ENCODE results near the gene KRTAP20-2. TPM values are rescaled to one million over a fixed set of nuclear protein-coding genes. Genes with fewer than 3 reads are reported as not detected.

The KRTAP20-2 gene

DNA sequence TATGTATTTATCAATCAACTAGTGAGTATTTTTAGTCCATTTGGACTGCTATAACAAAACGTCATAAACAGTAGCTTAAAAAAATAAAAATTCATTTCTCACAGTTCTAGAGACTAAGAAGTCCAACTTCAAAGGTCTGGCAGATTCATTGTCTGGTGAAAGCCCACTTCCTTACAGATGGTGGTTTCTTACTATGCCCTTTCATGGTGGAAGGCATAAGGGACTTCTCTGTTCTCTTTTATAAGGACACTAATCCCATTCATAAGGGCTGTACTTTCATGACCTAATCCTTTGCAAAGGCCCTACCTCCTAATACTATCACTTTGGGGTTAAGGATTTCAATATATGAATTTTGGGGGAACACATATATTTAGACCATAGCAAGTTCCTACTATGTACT is 45.6 kb downstream of the KRTAP20-2 start:
- H3K9ac ChIP-seq (ENCODE audit: low read length) = no peak overlapping the region
- no peak overlapping the region for H2BK12ac ChIP-seq (ENCODE audit: low read length in 2 of 2)
- H3K9me3 ChIP-seq (ENCODE audit: control insufficient read depth, low read length) = peaks cover 17% of the 10 kb centered on the region
- H3K4ac ChIP-seq (ENCODE audit: low read depth in 1 of 2, low read length in 2 of 2) = no peak overlapping the region
- H3K4me2 ChIP-seq (ENCODE audit: low read length, poor library complexity, severe bottlenecking) = no peak overlapping the region
- WGBS = 67% methylated on average over 1 of the region's 1 CpG
- no peak overlapping the region for H3K27ac ChIP-seq (ENCODE audit: low read length, poor library complexity, severe bottlenecking)
- H3K18ac ChIP-seq (ENCODE audit: low read depth in 1 of 2, low read length in 2 of 2) = no peak overlapping the region
- H3K23ac ChIP-seq (ENCODE audit: low read length in 2 of 2) = no peak overlapping the region
- no peak overlapping the region for H3K14ac ChIP-seq (ENCODE audit: low read length in 2 of 2)
- no peak for DNase-seq
- H2BK5ac ChIP-seq (ENCODE audit: low read depth, low read length, poor library complexity, severe bottlenecking) = no peak overlapping the region
- no peaks in the 10 kb centered on the region for H3K79me1 ChIP-seq (replicated peaks; ENCODE audit: low read length, poor library complexity, severe bottlenecking)
- H2BK120ac ChIP-seq (ENCODE audit: low read depth, low read length) = no peak overlapping the region
- no peak overlapping the region for H2AK5ac ChIP-seq (ENCODE audit: low read length, severe bottlenecking)
- H4K91ac ChIP-seq (ENCODE audit: low read length) = no peak overlapping the region
- no peaks in the 10 kb centered on the region for H3K4me1 ChIP-seq (ENCODE audit: control insufficient read depth, insufficient read depth, low read depth, low read length)
- no peak overlapping the region for H4K8ac ChIP-seq (ENCODE audit: low read length)
- H3K27me3 ChIP-seq (ENCODE audit: control insufficient read depth in 1 of 2, insufficient read depth in 1 of 2, low read length in 2 of 2) = no peaks in the 10 kb centered on the region
- H3K4me3 ChIP-seq (ENCODE audit: insufficient read depth in 1 of 2, low read depth in 1 of 2, low read length in 2 of 2) = no peak overlapping the region
- no peaks in the 10 kb centered on the region for H3K36me3 ChIP-seq (ENCODE audit: control insufficient read depth in 1 of 2, insufficient read depth in 2 of 2, low read depth in 1 of 2, low read length in 2 of 2)
- H2AFZ ChIP-seq (ENCODE audit: low read depth, low read length) = no peak overlapping the region
- H2BK15ac ChIP-seq (ENCODE audit: low read depth, poor library complexity, severe bottlenecking) = no peak overlapping the region

DNA sequence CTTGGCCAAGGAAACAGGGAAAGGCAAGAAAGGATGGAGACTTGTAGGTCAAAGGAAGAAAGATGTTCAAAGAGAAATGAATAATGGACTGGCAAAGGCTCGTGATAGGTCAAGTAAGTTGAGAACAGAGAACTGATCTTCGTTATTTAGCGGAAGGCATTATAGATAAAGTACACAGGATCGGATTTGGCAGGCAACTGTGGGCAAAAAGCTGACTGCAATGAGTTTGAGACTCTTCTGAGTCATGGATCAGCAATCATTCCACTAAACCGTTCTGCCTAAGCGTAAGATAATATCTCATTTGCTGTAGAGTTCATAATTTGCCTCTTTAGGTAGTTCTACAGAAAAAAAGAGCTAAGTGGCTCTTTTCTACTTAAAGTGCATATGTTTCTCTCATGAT is 49.5 kb downstream of the KRTAP20-2 start:
- Histone ChIP-seq H3K18ac (ENCODE audit: low read depth in 1 of 2, low read length in 2 of 2) (no peak overlapping the region), H3K27me3 (ENCODE audit: control insufficient read depth in 1 of 2, insufficient read depth in 1 of 2, low read length in 2 of 2) (no peaks in the 10 kb centered on the region), H3K4me3 (ENCODE audit: insufficient read depth in 1 of 2, low read depth in 1 of 2, low read length in 2 of 2) (no peak overlapping the region), H3K4me1 (ENCODE audit: control insufficient read depth, insufficient read depth, low read depth, low read length) (no peaks in the 10 kb centered on the region), H3K23ac (ENCODE audit: low read length in 2 of 2) (no peak overlapping the region), H3K79me1 (replicated peaks; ENCODE audit: low read length, poor library complexity, severe bottlenecking) (no peaks in the 10 kb centered on the region), H2BK12ac (ENCODE audit: low read length in 2 of 2) (no peak overlapping the region), H4K8ac (ENCODE audit: low read length) (no peak overlapping the region), H2BK120ac (ENCODE audit: low read depth, low read length) (no peak overlapping the region), H3K9ac (ENCODE audit: low read length) (no peak overlapping the region), H3K4me2 (ENCODE audit: low read length, poor library complexity, severe bottlenecking) (no peak overlapping the region), H2BK5ac (ENCODE audit: low read depth, low read length, poor library complexity, severe bottlenecking) (no peak overlapping the region), H4K91ac (ENCODE audit: low read length) (no peak overlapping the region), H3K14ac (ENCODE audit: low read length in 2 of 2) (no peak overlapping the region), H2BK15ac (ENCODE audit: low read depth, poor library complexity, severe bottlenecking) (no peak overlapping the region), H3K9me3 (ENCODE audit: control insufficient read depth, low read length) (peaks cover 5% of the 10 kb centered on the region), H3K36me3 (ENCODE audit: control insufficient read depth in 1 of 2, insufficient read depth in 2 of 2, low read depth in 1 of 2, low read length in 2 of 2) (no peaks in the 10 kb centered on the region), H2AK5ac (ENCODE audit: low read length, severe bottlenecking) (no peak overlapping the region), H3K27ac (ENCODE audit: low read length, poor library complexity, severe bottlenecking) (no peak overlapping the region), H3K4ac (ENCODE audit: low read depth in 1 of 2, low read length in 2 of 2) (no peak overlapping the region), H2AFZ (ENCODE audit: low read depth, low read length) (no peak overlapping the region)
- 51% methylated on average over 4 of the region's 6 CpGs for WGBS
- DNase-seq = no peak

Small RNAs within 50 kb of the gene (small RNA-seq; reads per million reads assigned to genes)
- gene KRTAP20-1 (ENCODE audit: low read depth) (not detected), gene KRTAP20-3 (ENCODE audit: low read depth) (not detected), gene KRTAP20-4 (ENCODE audit: low read depth) (not detected), gene KRTAP22-1 (ENCODE audit: low read depth) (not detected), gene KRTAP22-2 (ENCODE audit: low read depth) (not detected)

Measured in mesenchymal stem cell (in vitro differentiated cells and primary cell).